AG04449 (cell line): ENCODE results near the gene NTN5.

ENCODE experiments used
- CTCF ChIA-PET: fragments of 350-600 bp; formaldehyde crosslinking; extraction: SDS; loops from one replicate; lab custom pipeline; 2021; ENCODE audit warnings: antibody characterized with exemption; lab: Yijun Ruan, JAX
- POLR2A ChIA-PET: fragments of 400-600, 350-600 bp; formaldehyde crosslinking; extraction: SDS; loops from one replicate; lab custom pipeline; 2020; ENCODE audit warnings: antibody characterized with exemption, inconsistent platforms; lab: Yijun Ruan, JAX
- DNase-seq: peaks from one replicate; pipeline ENCODE4 v3.0.0-alpha.2; 2010; ENCODE audit warnings: low read depth, low spot score
- H3K4me3 ChIP-seq: 2 replicates; pipeline ENCODE4 v1.5.1; 2011; ENCODE audit warnings: low read depth, mild to moderate bottlenecking, control low read depth, low read length
- CTCF ChIP-seq: IDR thresholded peaks from one replicate; pipeline ENCODE4 v1.5.1; 2011; ENCODE audit warnings: mild to moderate bottlenecking, moderate library complexity, low read length, control low read depth, inconsistent platforms; ENCODE audit not compliant: insufficient read depth; ENCODE audit errors: missing control alignments

NTN5 gene

GRCh38 chr19:48668761-48669160 lies 4.1 kb downstream of the NTN5 start:
- no peak for TF ChIP-seq CTCF
- H3K4me3 ChIP-seq, result no peak overlapping the region
- no peak for DNase-seq
- CTCF ChIA-PET, result interaction anchor here (1.3 kb wide), 1 partner anchor 9 kb away, joined by 4 read pairs; no protein-coding TSS in a partner anchor
- POLR2A ChIA-PET, result no interaction called here

- no peak for DNase-seq
- ChIA-PET POLR2A (no interaction called here), CTCF (interaction anchor here (1.3 kb wide), 1 partner anchor 9 kb away, joined by 4 read pairs; no protein-coding TSS in a partner anchor)
- no peak overlapping the region for H3K4me3 ChIP-seq
- no peak for TF ChIP-seq CTCF
Measured at GRCh38 chr19:48668332-48668731, 4.5 kb downstream of the NTN5 start.

GRCh38 chr19:48665786-48666185 lies 7.0 kb downstream of the NTN5 start:
- H3K4me3 ChIP-seq, result no peak overlapping the region
- ChIA-PET CTCF (interaction anchor here (6.5 kb wide), 1 partner anchor 9 kb away, joined by 58 read pairs; no protein-coding TSS in a partner anchor), POLR2A (no interaction called here)
- TF ChIP-seq CTCF, result no peak
- no peak for DNase-seq

- CTCF ChIA-PET, result interaction anchor here (1.0 to 6.5 kb wide), 2 partner anchors 10 to 13 kb away, joined by 4 to 58 read pairs; no protein-coding TSS in a partner anchor
- no peak for TF ChIP-seq CTCF
- no peak for DNase-seq
Measured at GRCh38 chr19:48664476-48664875, 8.3 kb downstream of the NTN5 start.

GRCh38 chr19:48663667-48664066 lies 9.2 kb downstream of the NTN5 start:
- no peak for DNase-seq
- H3K4me3 ChIP-seq, result no peak overlapping the region
- POLR2A ChIA-PET, result no interaction called here
- no peak for TF ChIP-seq CTCF
- CTCF ChIA-PET, result interaction anchor here (1.4 to 6.5 kb wide), 2 partner anchors 11 to 26 kb away, joined by 3 to 58 read pairs; no protein-coding TSS in a partner anchor

More at GRCh38 chr19:48664476-48664875, 8.3 kb downstream of the NTN5 start:
- no peak overlapping the region for H3K4me3 ChIP-seq
- POLR2A ChIA-PET, result no interaction called here

GRCh38 chr19:48661711-48662090 lies 11.1 kb downstream of the NTN5 start:
- ChIA-PET POLR2A (no interaction called here), CTCF (interaction anchor here (1.5 to 6.5 kb wide), 2 partner anchors 13 to 17 kb away, joined by 5 to 58 read pairs; no protein-coding TSS in a partner anchor)
- TF ChIP-seq CTCF, result no peak
- DNase-seq, result no peak
- no peak overlapping the region for H3K4me3 ChIP-seq
